ENCODE results near the gene OCSTAMP. TPM values are rescaled to one million over a fixed set of nuclear protein-coding genes. Genes with fewer than 3 reads are reported as not detected.

The OCSTAMP gene
- total and polyA plus RNA-seq, 2 experiments from 2014 or later, result 0.32 to 0.45 TPM

DNA sequence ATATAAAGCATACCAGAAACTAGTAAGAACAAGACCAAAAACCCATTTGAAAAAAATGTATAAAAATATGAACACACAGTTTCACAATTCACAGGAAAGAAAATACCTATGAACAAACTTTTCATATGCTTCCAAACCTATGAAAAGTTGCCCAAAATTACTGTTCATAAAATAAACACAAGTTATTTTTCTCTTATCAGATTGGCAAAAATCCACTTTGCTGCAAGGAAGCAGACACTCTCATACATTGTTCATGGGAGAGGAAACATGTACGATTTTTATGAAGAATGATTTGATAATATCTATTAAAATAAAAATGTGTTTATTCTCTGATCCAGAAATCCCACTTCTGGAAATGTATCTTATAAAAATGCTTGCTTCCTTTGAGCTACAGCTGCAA, 40.0 kb upstream of the OCSTAMP start:
- H3K79me2 ChIP-seq (replicated peaks; ENCODE audit: insufficient read depth), result no peaks in the 10 kb centered on the region
- Mint-ChIP-seq H3K27me3 (ENCODE audit: insufficient read depth, low read depth, poor library complexity) (peaks cover 2% of the 10 kb centered on the region), H3K27ac (no peak overlapping the region), H3K9me3 (no peaks in the 10 kb centered on the region; the same call in 2 of the 3 replicates), H3K4me1 (peaks cover 17% of the 10 kb centered on the region), H3K4me3 (no peak overlapping the region), H3K36me3 (ENCODE audit: low read depth) (peaks cover 11% of the 10 kb centered on the region; the same call in 1 of the 3 replicates)
- no peaks in the 10 kb centered on the region for H3K9me2 ChIP-seq (ENCODE audit: insufficient read depth)
- H3K4me1 ChIP-seq (ENCODE audit: insufficient read depth), result peaks cover 16% of the 10 kb centered on the region
- H3K36me3 ChIP-seq (ENCODE audit: insufficient read depth), result no peaks in the 10 kb centered on the region
- H3K27ac ChIP-seq (ENCODE audit: low read depth), result no peak overlapping the region
- TF ChIP-seq CREB1 (CRISPR knock-in tag; IDR thresholded peaks at IDR 0.05; ENCODE audit: low read depth) (no peak), ZNF331 (CRISPR knock-in tag; IDR thresholded peaks at IDR 0.05; ENCODE audit: low read depth) (no peak), STAT1 (IDR thresholded peaks at IDR 0.05; ENCODE audit: unreplicated experiment) (no peak)
- ATAC-seq (no peak), DNase-seq (ENCODE audit: low spot score) (no peak)
- no peak overlapping the region for H3K4me3 ChIP-seq
- H4K20me1 ChIP-seq (replicated peaks; ENCODE audit: insufficient read depth), result no peaks in the 10 kb centered on the region
- no peak overlapping the region for H2AFZ ChIP-seq
- 0 out of 2 replicates have a peak, but pooled peaks cover 3% of the 10 kb centered on the region for H3F3A ChIP-seq (replicated peaks; ENCODE audit: low read depth)
- no peak overlapping the region for H3K4me2 ChIP-seq
- H3K27me3 ChIP-seq (ENCODE audit: insufficient read depth), result no peaks in the 10 kb centered on the region

DNA sequence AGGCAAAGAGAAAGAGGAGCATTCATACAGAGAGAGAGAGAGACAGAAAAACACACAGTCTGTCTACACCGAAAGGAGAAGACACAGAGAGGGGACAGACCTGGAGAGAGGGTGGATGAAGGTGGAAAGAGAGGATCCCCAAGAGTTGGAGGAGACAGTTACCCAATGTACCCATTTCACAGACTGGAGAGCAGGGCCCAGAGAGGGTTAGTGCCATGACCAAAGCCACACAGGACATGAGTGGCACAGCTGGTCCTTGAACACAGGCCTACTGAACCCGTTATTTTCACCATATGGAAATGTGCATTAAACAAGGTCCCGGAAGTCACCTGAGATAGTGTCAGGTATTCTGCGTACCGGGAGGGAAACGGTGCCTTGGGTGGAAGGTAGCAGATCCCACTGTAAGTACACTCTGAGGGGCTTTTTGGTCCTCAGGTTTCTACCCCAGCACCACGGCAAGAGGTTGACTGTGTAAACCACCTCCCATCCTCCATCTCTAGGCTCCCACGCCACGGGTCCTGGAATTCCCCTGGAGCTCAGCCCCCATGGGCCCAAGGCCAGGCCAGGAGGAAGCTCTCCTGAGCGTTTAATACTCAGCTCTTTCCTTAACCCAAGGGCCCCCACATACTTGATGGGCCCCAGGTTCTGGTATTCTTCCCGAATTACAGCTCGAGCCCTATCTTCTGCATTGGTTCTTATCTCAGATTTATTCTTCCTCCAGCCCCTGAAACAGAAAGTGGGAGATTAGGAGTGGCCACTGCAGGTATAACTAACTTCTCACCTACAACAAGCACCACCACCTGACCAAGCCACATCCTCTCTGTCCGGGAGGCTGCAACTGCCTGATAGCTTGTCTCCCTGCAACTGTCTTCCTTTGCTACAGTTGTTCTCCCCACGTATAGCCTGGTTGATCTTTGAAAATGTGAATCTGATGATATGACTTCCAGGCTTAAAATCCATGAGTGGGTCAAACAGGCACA, 38.4 kb upstream of the OCSTAMP start:
- Histone ChIP-seq H4K20me1 (replicated peaks; ENCODE audit: insufficient read depth) (no peaks in the 10 kb centered on the region), H3K79me2 (replicated peaks; ENCODE audit: insufficient read depth) (no peaks in the 10 kb centered on the region), H3K4me2 (no peak overlapping the region), H2AFZ (no peak overlapping the region), H3K27ac (ENCODE audit: low read depth) (no peak overlapping the region), H3F3A (replicated peaks; ENCODE audit: low read depth) (no peaks in the 10 kb centered on the region), H3K36me3 (ENCODE audit: insufficient read depth) (no peaks in the 10 kb centered on the region), H3K4me1 (ENCODE audit: insufficient read depth) (peaks cover 13% of the 10 kb centered on the region), H3K4me3 (no peak overlapping the region), H3K27me3 (ENCODE audit: insufficient read depth) (no peaks in the 10 kb centered on the region), H3K9me2 (ENCODE audit: insufficient read depth) (no peaks in the 10 kb centered on the region)
- Mint-ChIP-seq H3K4me1 (peaks cover 11% of the 10 kb centered on the region), H3K4me3 (no peak overlapping the region), H3K27me3 (ENCODE audit: insufficient read depth, low read depth, poor library complexity) (peaks cover 2% of the 10 kb centered on the region), H3K36me3 (ENCODE audit: low read depth) (peaks cover 11% of the 10 kb centered on the region; the same call in 1 of the 3 replicates), H3K27ac (no peak overlapping the region), H3K9me3 (no peaks in the 10 kb centered on the region; the same call in 2 of the 3 replicates)
- no peak for DNase-seq (ENCODE audit: low spot score)
- no peak for ATAC-seq
- TF ChIP-seq, protein P1, sequence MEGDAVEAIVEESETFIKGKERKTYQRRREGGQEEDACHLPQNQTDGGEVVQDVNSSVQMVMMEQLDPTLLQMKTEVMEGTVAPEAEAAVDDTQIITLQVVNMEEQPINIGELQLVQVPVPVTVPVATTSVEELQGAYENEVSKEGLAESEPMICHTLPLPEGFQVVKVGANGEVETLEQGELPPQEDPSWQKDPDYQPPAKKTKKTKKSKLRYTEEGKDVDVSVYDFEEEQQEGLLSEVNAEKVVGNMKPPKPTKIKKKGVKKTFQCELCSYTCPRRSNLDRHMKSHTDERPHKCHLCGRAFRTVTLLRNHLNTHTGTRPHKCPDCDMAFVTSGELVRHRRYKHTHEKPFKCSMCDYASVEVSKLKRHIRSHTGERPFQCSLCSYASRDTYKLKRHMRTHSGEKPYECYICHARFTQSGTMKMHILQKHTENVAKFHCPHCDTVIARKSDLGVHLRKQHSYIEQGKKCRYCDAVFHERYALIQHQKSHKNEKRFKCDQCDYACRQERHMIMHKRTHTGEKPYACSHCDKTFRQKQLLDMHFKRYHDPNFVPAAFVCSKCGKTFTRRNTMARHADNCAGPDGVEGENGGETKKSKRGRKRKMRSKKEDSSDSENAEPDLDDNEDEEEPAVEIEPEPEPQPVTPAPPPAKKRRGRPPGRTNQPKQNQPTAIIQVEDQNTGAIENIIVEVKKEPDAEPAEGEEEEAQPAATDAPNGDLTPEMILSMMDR (conservative IDR thresholded peaks at IDR 0.05; ENCODE audit: low read depth in 2 of 2), result no peak
- TF ChIP-seq STAT1 (IDR thresholded peaks at IDR 0.05; ENCODE audit: unreplicated experiment) (no peak), POLR2AphosphoS5 (IDR thresholded peaks at IDR 0.05; ENCODE audit: low read depth) (no peak), EZH2 (IDR thresholded peaks at IDR 0.05; ENCODE audit: low read depth, unreplicated experiment) (no peak), JUNB (IDR thresholded peaks at IDR 0.05; ENCODE audit: unreplicated experiment) (no peak), ZNF331 (CRISPR knock-in tag; IDR thresholded peaks at IDR 0.05; ENCODE audit: low read depth) (no peak), ZNF114 (CRISPR knock-in tag; IDR thresholded peaks at IDR 0.05) (no peak)
- TF ChIP-seq, protein P2, sequence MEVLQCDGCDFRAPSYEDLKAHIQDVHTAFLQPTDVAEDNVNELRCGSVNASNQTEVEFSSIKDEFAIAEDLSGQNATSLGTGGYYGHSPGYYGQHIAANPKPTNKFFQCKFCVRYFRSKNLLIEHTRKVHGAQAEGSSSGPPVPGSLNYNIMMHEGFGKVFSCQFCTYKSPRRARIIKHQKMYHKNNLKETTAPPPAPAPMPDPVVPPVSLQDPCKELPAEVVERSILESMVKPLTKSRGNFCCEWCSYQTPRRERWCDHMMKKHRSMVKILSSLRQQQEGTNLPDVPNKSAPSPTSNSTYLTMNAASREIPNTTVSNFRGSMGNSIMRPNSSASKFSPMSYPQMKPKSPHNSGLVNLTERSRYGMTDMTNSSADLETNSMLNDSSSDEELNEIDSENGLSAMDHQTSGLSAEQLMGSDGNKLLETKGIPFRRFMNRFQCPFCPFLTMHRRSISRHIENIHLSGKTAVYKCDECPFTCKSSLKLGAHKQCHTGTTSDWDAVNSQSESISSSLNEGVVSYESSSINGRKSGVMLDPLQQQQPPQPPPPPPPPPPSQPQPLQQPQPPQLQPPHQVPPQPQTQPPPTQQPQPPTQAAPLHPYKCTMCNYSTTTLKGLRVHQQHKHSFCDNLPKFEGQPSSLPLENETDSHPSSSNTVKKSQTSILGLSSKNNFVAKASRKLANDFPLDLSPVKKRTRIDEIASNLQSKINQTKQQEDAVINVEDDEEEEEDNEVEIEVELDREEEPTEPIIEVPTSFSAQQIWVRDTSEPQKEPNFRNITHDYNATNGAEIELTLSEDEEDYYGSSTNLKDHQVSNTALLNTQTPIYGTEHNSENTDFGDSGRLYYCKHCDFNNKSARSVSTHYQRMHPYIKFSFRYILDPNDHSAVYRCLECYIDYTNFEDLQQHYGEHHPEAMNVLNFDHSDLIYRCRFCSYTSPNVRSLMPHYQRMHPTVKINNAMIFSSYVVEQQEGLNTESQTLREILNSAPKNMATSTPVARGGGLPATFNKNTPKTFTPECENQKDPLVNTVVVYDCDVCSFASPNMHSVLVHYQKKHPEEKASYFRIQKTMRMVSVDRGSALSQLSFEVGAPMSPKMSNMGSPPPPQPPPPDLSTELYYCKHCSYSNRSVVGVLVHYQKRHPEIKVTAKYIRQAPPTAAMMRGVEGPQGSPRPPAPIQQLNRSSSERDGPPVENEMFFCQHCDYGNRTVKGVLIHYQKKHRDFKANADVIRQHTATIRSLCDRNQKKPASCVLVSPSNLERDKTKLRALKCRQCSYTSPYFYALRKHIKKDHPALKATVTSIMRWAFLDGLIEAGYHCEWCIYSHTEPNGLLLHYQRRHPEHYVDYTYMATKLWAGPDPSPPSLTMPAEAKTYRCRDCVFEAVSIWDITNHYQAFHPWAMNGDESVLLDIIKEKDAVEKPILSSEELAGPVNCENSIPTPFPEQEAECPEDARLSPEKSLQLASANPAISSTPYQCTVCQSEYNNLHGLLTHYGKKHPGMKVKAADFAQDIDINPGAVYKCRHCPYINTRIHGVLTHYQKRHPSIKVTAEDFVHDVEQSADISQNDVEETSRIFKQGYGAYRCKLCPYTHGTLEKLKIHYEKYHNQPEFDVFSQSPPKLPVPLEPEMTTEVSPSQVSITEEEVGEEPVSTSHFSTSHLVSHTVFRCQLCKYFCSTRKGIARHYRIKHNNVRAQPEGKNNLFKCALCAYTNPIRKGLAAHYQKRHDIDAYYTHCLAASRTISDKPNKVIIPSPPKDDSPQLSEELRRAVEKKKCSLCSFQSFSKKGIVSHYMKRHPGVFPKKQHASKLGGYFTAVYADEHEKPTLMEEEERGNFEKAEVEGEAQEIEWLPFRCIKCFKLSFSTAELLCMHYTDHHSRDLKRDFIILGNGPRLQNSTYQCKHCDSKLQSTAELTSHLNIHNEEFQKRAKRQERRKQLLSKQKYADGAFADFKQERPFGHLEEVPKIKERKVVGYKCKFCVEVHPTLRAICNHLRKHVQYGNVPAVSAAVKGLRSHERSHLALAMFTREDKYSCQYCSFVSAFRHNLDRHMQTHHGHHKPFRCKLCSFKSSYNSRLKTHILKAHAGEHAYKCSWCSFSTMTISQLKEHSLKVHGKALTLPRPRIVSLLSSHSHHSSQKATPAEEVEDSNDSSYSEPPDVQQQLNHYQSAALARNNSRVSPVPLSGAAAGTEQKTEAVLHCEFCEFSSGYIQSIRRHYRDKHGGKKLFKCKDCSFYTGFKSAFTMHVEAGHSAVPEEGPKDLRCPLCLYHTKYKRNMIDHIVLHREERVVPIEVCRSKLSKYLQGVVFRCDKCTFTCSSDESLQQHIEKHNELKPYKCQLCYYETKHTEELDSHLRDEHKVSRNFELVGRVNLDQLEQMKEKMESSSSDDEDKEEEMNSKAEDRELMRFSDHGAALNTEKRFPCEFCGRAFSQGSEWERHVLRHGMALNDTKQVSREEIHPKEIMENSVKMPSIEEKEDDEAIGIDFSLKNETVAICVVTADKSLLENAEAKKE (CRISPR knock-in tag; IDR thresholded peaks at IDR 0.05), result no peak
- TF ChIP-seq, protein P3, sequence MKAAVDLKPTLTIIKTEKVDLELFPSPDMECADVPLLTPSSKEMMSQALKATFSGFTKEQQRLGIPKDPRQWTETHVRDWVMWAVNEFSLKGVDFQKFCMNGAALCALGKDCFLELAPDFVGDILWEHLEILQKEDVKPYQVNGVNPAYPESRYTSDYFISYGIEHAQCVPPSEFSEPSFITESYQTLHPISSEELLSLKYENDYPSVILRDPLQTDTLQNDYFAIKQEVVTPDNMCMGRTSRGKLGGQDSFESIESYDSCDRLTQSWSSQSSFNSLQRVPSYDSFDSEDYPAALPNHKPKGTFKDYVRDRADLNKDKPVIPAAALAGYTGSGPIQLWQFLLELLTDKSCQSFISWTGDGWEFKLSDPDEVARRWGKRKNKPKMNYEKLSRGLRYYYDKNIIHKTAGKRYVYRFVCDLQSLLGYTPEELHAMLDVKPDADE (IDR thresholded peaks at IDR 0.05), result no peak

All from GM23338 (cell line).